B cell (primary cell): ENCODE data around the gene ATXN7. TPM values are rescaled to one million over a fixed set of nuclear protein-coding genes. Genes with fewer than 3 reads are reported as not detected.

Experiments used
- ATAC-seq: fragments of 200-7000 bp; cut with Tn5 transposase; one replicate; pipeline ENCODE4 v1.10.0; 2021; ENCODE audit warnings: low read depth, mild to moderate bottlenecking, moderate number of reproducible peaks, moderate library complexity
- CTCF ChIA-PET: fragments of 350-600 bp; sonication (Branson Sonifier 250); formaldehyde crosslinking; loops from one replicate; lab custom pipeline; 2021; ENCODE audit warnings: antibody characterized with exemption, inconsistent platforms; lab: Charles Lee
- POLR2A ChIA-PET: fragments of 350-600 bp; sonication (Branson Sonifier 250); formaldehyde crosslinking; loops from one replicate; lab custom pipeline; 2021; ENCODE audit warnings: antibody characterized with exemption; lab: Charles Lee
- DNase-seq: peaks from one replicate; pipeline ENCODE4 v3.0.0; 2013
- H2AFZ ChIP-seq: 2 replicates; pipeline ENCODE4 v1.6.1; 2012; ENCODE audit warnings: mild to moderate bottlenecking, low read depth, low read length; ENCODE audit not compliant: insufficient read depth, poor library complexity, severe bottlenecking
- H3K27ac ChIP-seq, 2 donors: 1 replicate in 1 of 2; 2 replicates in 1 of 2; pipeline ENCODE4 v1.5.1; 2012 to 2013; ENCODE audit warnings: low read length in 2 of 2, mild to moderate bottlenecking in 2 of 2, moderate library complexity in 1 of 2
- H3K27me3 ChIP-seq, 4 experiments: fragments of 200-600 bp in 1 of 4; sonication (generic) in 1 of 4; replicated peaks in 1 of 4; 1 replicate in 2 of 4; 2 replicates in 2 of 4; pipeline versions ENCODE4 v1.6.1 to v1.7.0; 2013 to 2016; ENCODE audit warnings: low read length in 3 of 4, mild to moderate bottlenecking in 2 of 4, mixed read lengths in 1 of 4, moderate library complexity in 1 of 4; ENCODE audit not compliant: insufficient read depth in 4 of 4, control insufficient read depth in 3 of 4; ENCODE audit errors: control extremely low read depth in 1 of 4
- H3K36me3 ChIP-seq, 2 experiments: replicated peaks in 1 of 2; 1 replicate in 1 of 2; 2 replicates in 1 of 2; pipeline versions ENCODE4 v1.6.1 to v1.7.1; 2013; ENCODE audit warnings: low read length in 1 of 2; ENCODE audit not compliant: insufficient read depth in 2 of 2, control insufficient read depth in 1 of 2; ENCODE audit errors: control extremely low read depth in 1 of 2, extremely low read depth in 1 of 2
- H3K4me1 ChIP-seq, 2 donors: fragments of 200-600 bp in 1 of 2; sonication (generic) in 1 of 2; 1 replicate in 1 of 2; 2 replicates in 1 of 2; pipeline versions ENCODE4 v1.5.1 to v1.6.1; 2013 to 2017; ENCODE audit warnings: low read length in 2 of 2; ENCODE audit not compliant: control insufficient read depth in 2 of 2, insufficient read depth in 2 of 2
- H3K4me2 ChIP-seq: replicated peaks from 2 replicates; pipeline ENCODE3; 2012; ENCODE audit warnings: mild to moderate bottlenecking, low read depth, low read length; ENCODE audit not compliant: poor library complexity, severe bottlenecking
- H3K4me3 ChIP-seq, 5 experiments: fragments of 200-600 bp in 1 of 5; sonication (generic) in 1 of 5; 1 replicate in 3 of 5; 2 replicates in 2 of 5; pipeline versions ENCODE4 v1.5.1 to v1.7.0; 2011 to 2016; ENCODE audit warnings: low read length in 4 of 5, mild to moderate bottlenecking in 4 of 5, low read depth in 2 of 5, control low read depth in 1 of 5, moderate library complexity in 1 of 5; ENCODE audit not compliant: insufficient read depth in 1 of 5; ENCODE audit errors: control extremely low read depth in 1 of 5, extremely low read depth in 1 of 5
- H3K79me2 ChIP-seq: fragments of 200-600 bp; sonication (generic); one replicate; pipeline ENCODE4 v1.6.0; 2016; ENCODE audit warnings: low read length; ENCODE audit not compliant: control insufficient read depth, insufficient read depth
- H3K9ac ChIP-seq: fragments of 200-600 bp; sonication (generic); 2 replicates; pipeline ENCODE4 v1.6.1; 2017; ENCODE audit warnings: mild to moderate bottlenecking, low read length, moderate library complexity
- H3K9me3 ChIP-seq, 3 donors: one replicate each; pipeline versions ENCODE4 v1.6.1 to v1.7.1; 2013; ENCODE audit warnings: low read length in 2 of 3; ENCODE audit not compliant: control insufficient read depth in 2 of 3, insufficient read depth in 1 of 3; ENCODE audit errors: control extremely low read depth in 1 of 3
- H4K20me1 ChIP-seq: 2 replicates; pipeline ENCODE4 v1.6.0; 2012; ENCODE audit warnings: mild to moderate bottlenecking, low read length; ENCODE audit not compliant: insufficient read depth, control insufficient read depth, poor library complexity, severe bottlenecking
- H3K27ac Mint-ChIP-seq: one replicate; pipeline ENCODE4 v1.8.0; 2021; ENCODE audit warnings: mixed read lengths
- H3K27me3 Mint-ChIP-seq: one replicate; pipeline ENCODE4 v1.8.0; 2021; ENCODE audit warnings: mixed read lengths
- H3K4me1 Mint-ChIP-seq: one replicate; pipeline ENCODE4 v1.8.0; 2021; ENCODE audit warnings: mixed read lengths
- H3K4me3 Mint-ChIP-seq: one replicate; pipeline ENCODE4 v1.8.0; 2021; ENCODE audit warnings: mixed read lengths
- H3K9me3 Mint-ChIP-seq: one replicate; pipeline ENCODE4 v1.8.0; 2022; ENCODE audit warnings: mixed read lengths; ENCODE audit not compliant: insufficient read depth
- EZH2 ChIP-seq: IDR thresholded peaks from 2 replicates; pipeline ENCODE4 v1.6.1; 2012; ENCODE audit warnings: borderline replicate concordance, low read depth, mild to moderate bottlenecking, moderate library complexity, low read length; ENCODE audit not compliant: insufficient read depth, poor library complexity, severe bottlenecking
- WGBS: methylation state at CpG from one replicate; pipeline ENCODE4 v1.1.5; 2013; ENCODE audit warnings: missing lambda C conversion rate; ENCODE audit not compliant: insufficient coverage; 5-methylcytosine and 5-hydroxymethylcytosine counted together
- intact Hi-C: fragments of 100-400 bp; cut with micrococcal nuclease; formaldehyde crosslinking; loops from one replicate; pipeline ENCODE4 v1.10.0; 2022
- polyA plus RNA-seq: library from polyadenylated mRNA; depleted of rRNA; stranded (reverse); fragments of >200 nt; gene quantifications from 2 replicates; pipeline ENCODE4 v1.2.3, GENCODE V29; 2012
- total RNA-seq, 2 donors: library from RNA; stranded (reverse); fragments of 120-200 nt in 1 of 2; gene quantifications; 1 replicate in 1 of 2; 2 replicates in 1 of 2; pipeline versions ENCODE4 v1.2.3 to v1.2.4, GENCODE V29; 2013 to 2022
- TF ChIP-seq, protein P1 (sequence below): fragments of 200-600 bp; IDR thresholded peaks from one replicate; pipeline ENCODE4 v1.8.0; 2022; ENCODE audit warnings: antibody characterized with exemption, mild to moderate bottlenecking

The ATXN7 gene
- total and polyA plus RNA-seq, 2 donors (not counting 1 experiment from before 2014, with no cell fraction given): 18.1 to 74.3 TPM

DNA sequence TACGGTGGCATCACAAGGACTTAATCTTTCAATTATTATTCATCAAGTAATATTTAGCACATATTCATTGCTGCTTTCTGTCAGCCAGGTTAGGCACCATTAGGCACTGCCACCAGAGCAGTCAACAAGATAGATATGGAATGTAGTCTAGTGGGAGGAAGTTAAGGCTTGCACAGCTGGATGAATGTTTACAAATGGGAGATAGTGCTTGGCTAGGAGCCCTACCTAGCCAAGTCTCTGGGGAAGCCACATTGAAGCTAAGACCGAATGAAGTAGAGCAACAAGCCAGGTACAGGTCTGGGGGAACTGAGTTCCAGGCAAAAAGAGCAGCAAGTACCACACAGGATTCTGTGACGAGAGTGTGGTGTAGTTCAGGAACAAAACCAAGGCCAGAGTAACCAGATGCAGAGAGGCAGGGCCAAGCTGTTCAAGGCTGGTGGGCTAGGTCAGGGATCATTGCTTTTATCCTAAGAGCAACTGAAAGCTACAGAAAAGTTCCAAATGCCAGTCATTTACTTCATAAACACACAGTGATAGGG lies 82.0 kb downstream of the ATXN7 start:
- intact Hi-C loops: no loop called here
- TF ChIP-seq, protein P1, sequence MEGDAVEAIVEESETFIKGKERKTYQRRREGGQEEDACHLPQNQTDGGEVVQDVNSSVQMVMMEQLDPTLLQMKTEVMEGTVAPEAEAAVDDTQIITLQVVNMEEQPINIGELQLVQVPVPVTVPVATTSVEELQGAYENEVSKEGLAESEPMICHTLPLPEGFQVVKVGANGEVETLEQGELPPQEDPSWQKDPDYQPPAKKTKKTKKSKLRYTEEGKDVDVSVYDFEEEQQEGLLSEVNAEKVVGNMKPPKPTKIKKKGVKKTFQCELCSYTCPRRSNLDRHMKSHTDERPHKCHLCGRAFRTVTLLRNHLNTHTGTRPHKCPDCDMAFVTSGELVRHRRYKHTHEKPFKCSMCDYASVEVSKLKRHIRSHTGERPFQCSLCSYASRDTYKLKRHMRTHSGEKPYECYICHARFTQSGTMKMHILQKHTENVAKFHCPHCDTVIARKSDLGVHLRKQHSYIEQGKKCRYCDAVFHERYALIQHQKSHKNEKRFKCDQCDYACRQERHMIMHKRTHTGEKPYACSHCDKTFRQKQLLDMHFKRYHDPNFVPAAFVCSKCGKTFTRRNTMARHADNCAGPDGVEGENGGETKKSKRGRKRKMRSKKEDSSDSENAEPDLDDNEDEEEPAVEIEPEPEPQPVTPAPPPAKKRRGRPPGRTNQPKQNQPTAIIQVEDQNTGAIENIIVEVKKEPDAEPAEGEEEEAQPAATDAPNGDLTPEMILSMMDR: no peak
- no peak for TF ChIP-seq EZH2
- ChIA-PET POLR2A (no interaction called here), CTCF (interaction anchor here (0.6 to 0.8 kb wide), 2 partner anchors 12 to 48 kb away, joined by 3 to 4 read pairs; no protein-coding TSS in a partner anchor)
- Mint-ChIP-seq H3K9me3 (no peaks in the 10 kb centered on the region), H3K27me3 (no peaks in the 10 kb centered on the region), H3K27ac (no peak overlapping the region), H3K4me3 (no peak overlapping the region), H3K4me1 (peaks cover 35% of the 10 kb centered on the region)
- Histone ChIP-seq H3K4me2 (no peak overlapping the region), H4K20me1 (peaks cover 56% of the 10 kb centered on the region), H3K4me3 (no peak overlapping the region), H3K9me3 (no peaks in the 10 kb centered on the region), H3K9ac (no peak overlapping the region), H3K79me2 (peaks cover 92% of the 10 kb centered on the region), H3K36me3 (peaks cover 0 to 8% of the 10 kb centered on the region in 2 experiments), H3K4me1 (peaks cover 0 to 2% of the 10 kb centered on the region in 2 donors), H3K27me3 (no peaks in the 10 kb centered on the region), H2AFZ (no peak overlapping the region), H3K27ac (no peak overlapping the region)
- 89% methylated on average over 2 of the region's 3 CpGs for WGBS
- ATAC-seq (no peak), DNase-seq (no peak)

DNA sequence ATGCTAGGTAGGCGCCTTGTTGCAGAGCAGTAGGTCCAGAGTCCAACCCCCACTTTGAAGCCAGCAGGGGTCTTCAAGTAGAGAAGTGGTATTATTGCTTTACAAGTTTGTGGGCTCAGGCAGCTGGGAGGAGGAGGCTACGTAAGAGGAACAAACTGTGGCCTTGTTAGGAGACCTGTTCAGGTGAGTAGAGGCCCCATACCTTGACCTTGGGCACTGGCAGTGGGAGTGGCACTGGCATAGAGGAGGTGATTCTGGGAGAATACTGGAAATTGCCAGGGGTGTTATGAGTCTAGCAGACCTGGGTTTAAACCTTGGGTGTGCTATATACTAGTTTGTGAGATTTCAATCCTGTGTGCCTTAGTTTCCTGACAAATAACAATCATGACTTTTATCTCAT lies 83.1 kb downstream of the ATXN7 start:
- ChIA-PET CTCF (no interaction called here), POLR2A (no interaction called here)
- Histone ChIP-seq H3K9me3 (no peaks in the 10 kb centered on the region), H3K9ac (no peak overlapping the region), H2AFZ (no peak overlapping the region), H3K36me3 (peaks cover 0 to 8% of the 10 kb centered on the region in 2 experiments), H3K79me2 (peaks cover 84% of the 10 kb centered on the region), H3K4me2 (no peak overlapping the region), H3K4me3 (no peak overlapping the region), H4K20me1 (peaks cover 49% of the 10 kb centered on the region), H3K27me3 (no peaks in the 10 kb centered on the region), H3K4me1 (peaks cover 6 to 12% of the 10 kb centered on the region in 2 donors), H3K27ac (no peak overlapping the region)
- Mint-ChIP-seq H3K9me3 (no peaks in the 10 kb centered on the region), H3K4me1 (peaks cover 45% of the 10 kb centered on the region), H3K27ac (no peak overlapping the region), H3K4me3 (no peak overlapping the region), H3K27me3 (no peaks in the 10 kb centered on the region)
- 100% methylated on average over 1 of the region's 2 CpGs for WGBS
- DNase-seq: no peak
- TF ChIP-seq EZH2: no peak
- TF ChIP-seq, protein P1: no peak
- ATAC-seq: no peak
- intact Hi-C loops: no loop called here
